SK-N-SH treated with all-trans-retinoic acid at 6 μM for 48 hours (cell line): ENCODE data around the gene RPS15A.

Experiments
- PPARA ChIP-seq: fragments of 250-450 bp; sonication (Bioruptor Pico); IDR thresholded peaks from 2 replicates; pipeline ENCODE4 v1.5.0; 2020; ENCODE audit warnings: mild to moderate bottlenecking, borderline replicate concordance
- ZFP3 ChIP-seq: fragments of 250-450 bp; sonication (Bioruptor Pico); IDR thresholded peaks from 2 replicates; pipeline ENCODE4 v1.5.0; 2020; ENCODE audit warnings: mild to moderate bottlenecking, moderate library complexity
- TF ChIP-seq, protein P1 (sequence below): fragments of 250-450 bp; sonication (Bioruptor Pico); IDR thresholded peaks from 2 replicates; pipeline ENCODE4 v1.5.1; 2020; ENCODE audit warnings: low read depth, mild to moderate bottlenecking, moderate library complexity

DNA sequence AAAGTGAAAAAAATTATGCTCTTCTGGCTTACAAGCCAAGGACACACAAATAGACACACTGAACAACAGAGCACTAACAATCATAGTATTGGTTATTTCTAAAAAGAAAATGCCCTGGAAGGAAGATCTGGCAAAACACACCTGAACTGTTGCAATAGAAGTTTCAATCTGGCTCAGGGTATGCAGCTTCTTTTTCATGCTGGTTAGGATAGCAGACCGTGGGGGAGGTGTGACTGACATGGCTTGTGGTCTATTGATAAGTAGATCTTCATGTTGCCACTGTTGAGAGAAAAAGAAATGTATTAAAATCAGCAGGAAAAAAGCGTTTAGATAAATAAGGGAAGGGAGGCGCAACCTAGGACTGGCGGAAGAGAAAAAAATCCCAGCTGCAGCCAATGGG, 37.8 kb upstream of the RPS15A start:
- no peak for TF ChIP-seq ZFP3 (CRISPR knock-in tag)
- no peak for TF ChIP-seq PPARA (CRISPR knock-in tag)
- TF ChIP-seq, protein P1, sequence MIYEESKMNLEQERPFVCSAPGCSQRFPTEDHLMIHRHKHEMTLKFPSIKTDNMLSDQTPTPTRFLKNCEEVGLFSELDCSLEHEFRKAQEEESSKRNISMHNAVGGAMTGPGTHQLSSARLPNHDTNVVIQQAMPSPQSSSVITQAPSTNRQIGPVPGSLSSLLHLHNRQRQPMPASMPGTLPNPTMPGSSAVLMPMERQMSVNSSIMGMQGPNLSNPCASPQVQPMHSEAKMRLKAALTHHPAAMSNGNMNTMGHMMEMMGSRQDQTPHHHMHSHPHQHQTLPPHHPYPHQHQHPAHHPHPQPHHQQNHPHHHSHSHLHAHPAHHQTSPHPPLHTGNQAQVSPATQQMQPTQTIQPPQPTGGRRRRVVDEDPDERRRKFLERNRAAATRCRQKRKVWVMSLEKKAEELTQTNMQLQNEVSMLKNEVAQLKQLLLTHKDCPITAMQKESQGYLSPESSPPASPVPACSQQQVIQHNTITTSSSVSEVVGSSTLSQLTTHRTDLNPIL (CRISPR knock-in tag) = no peak
